Measurements from ENCODE around the gene HTD2.
"Not testable (repeated sequence)": the region's sequence is repeated elsewhere in the genome, so short reads cannot be mapped to it uniquely, and the experiment has no call there.

Gene HTD2

GRCh38 chr3:58305882-58306711 is at the start of gene HTD2, which contains the start of gene RPP14:
Gene HTD2, plus strand, starts transcription at chr3:58306520. Its CDS starts 11,094 bp downstream, at chr3:58317614.
Gene RPP14, plus strand, starts transcription at chr3:58306245. Its CDS starts 4,085 bp downstream, at chr3:58310330.
- DNase-seq (ENCODE audit: low read depth in 4 of 4, low spot score in 1 of 4) = peak; percentile 98 to 99 (median 99)

DNA sequence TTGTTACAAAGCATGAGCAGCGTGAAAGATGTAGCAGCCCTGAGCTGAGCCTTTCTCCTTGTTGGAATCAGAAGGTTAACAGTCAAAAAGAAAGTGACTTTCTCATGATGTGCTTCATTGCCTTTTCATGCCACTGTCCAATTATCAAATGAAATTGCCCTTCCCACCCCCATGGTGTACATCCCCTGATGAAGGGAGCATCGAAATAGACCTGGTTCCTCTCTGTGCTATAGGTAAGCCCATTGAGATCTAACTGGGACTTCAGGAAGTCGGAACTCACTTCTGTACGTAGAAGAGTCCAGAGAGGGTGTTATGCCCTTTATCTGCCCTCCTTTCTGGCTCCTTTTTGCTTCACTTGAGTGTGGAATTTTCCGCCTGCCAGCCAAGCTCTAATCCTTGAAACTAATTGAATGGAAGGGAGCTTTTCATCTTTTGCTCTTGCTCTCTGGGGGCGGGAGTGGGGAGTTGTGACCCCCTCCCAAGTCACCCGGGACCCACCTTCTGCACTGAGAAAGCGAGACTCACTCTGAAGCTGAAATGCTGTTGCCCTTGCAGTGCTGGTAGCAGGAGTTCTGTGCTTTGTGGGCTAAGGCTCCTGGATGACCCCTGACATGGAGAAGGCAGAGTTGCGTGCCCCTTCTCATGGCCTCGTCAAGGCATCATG is 47.8 kb upstream of the HTD2 start:
- DNase-seq (ENCODE audit: low read depth in 4 of 4, low spot score in 1 of 4) = no peak

DNA sequence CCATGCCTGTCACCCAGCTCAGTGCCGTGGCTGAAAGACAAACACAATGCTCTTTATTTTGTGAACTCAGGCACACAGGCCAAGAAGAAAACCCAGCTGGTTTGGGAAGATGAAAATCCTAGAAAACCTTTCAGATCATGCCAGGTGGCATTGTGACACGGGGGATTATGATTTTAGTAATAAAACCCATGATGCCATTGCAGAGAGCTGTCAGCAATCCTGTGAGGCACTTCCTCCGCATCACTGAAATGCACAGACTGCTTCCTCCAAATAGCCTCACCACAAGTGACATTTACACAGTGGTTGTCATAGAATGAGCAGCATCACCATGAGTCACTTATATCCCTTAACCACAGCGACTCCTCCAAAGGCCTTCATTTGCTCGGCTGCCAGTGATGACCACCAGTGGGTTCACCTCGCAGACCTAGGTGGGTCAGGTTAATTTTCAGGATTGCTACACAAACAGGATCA is 46.0 kb upstream of the HTD2 start:
- DNase-seq (ENCODE audit: low read depth in 4 of 4, low spot score in 1 of 4) = no peak

GRCh38 chr3:58260733-58261132 is 45.6 kb upstream of the HTD2 start:
- no peak for DNase-seq (ENCODE audit: low read depth in 4 of 4, low spot score in 1 of 4)

- no peak for DNase-seq (ENCODE audit: low read depth in 4 of 4, low spot score in 1 of 4)
Measured at GRCh38 chr3:58261954-58262666, 44.2 kb upstream of the HTD2 start.

DNA sequence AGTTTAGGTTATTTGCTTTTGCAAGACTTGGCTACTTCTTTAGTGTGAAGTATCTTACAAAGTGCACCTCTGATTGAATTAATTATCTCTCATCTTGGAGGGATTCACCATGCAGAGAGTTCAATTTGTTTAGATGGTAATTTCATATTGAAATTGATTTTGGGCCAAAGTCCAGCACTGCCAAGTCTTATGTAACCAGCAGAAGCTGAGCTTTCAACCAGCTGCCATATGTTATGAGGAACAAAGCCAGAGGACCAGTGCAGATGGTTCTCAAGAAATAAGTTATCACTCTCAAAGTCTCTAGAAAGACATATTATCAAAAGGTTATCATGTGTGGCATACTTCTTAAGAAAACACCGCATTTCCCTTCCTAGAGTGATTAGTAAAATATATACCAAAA is 39.7 kb upstream of the HTD2 start:
- no peak for DNase-seq (ENCODE audit: low read depth in 4 of 4, low spot score in 1 of 4)

GRCh38 chr3:58267543-58267942 is 38.8 kb upstream of the HTD2 start:
- not testable (repeated sequence) for DNase-seq (ENCODE audit: low read depth in 4 of 4, low spot score in 1 of 4)

GRCh38 chr3:58269356-58269755 is 37.0 kb upstream of the HTD2 start:
- DNase-seq (ENCODE audit: low read depth in 4 of 4, low spot score in 1 of 4) = no peak

DNA sequence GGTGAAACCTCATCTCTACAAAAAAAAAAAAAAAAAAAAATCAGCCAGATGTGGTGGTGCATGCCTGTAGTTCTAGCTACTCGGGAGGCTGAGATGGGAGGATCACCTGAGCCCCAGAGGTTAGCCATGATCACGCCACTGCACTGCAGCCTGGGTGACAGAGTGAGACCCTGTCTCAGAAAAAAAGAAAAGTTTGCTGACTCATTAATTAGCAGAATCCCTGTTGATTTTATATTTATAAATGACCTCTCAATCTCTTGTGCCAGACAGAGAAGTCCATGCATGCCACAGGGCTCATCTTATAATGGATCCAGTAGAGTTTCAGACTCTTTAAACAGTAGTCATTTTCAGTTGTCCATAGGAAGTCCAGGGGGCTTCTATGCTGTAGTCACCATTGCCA is 35.8 kb upstream of the HTD2 start:
- DNase-seq (ENCODE audit: low read depth in 4 of 4, low spot score in 1 of 4) = no peak

DNA sequence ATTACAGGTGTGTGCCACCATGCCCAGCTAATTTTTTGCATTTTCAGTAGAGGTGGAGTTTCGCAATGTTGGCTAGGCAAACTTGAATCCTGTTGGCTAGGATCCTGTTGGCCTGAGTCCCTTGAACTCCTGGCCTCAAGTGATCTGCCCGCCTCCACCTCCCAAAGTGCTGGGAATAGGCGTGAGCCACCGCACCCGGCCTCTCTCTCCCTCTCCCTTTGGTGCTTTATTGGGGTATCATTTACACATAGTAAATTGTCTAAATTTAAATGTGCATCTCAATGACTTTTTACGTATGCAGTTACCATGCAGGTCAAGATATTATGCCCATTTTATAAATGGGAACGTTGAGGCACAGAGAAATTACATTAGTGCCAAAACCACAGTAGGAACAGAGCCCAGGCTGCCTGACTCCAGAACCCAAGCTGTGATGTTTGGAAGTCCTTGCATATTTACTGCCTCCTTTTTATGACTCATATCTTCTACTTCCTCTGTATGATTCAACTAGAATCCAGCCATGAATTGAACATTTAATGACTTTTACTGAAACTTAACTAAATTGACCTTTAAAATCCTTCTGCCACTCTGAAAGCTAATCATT is 34.3 kb upstream of the HTD2 start:
- no peak for DNase-seq (ENCODE audit: low read depth in 4 of 4, low spot score in 1 of 4)

GRCh38 chr3:58272891-58273290 is 33.4 kb upstream of the HTD2 start:
- no peak for DNase-seq (ENCODE audit: low read depth in 4 of 4, low spot score in 1 of 4)

DNA sequence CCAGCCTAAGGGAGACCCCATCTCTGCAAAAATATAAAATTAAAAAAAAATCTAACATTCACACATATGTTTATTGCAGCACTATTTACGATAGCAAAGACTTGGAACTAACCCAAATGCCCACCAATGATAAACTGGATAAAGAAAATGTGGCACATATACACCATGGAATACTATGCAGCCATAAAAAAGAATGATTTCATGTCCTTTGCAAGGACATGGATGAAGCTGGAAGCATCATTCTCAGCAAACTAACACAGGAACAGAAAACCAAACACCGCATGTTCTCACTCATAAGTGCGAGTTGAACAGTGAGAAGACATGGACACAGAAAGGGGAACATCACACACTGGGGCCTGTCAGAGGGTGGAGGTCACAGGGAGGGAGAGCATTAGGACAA is 33.0 kb upstream of the HTD2 start:
- DNase-seq (ENCODE audit: low read depth in 4 of 4, low spot score in 1 of 4) = not testable (repeated sequence)

DNA sequence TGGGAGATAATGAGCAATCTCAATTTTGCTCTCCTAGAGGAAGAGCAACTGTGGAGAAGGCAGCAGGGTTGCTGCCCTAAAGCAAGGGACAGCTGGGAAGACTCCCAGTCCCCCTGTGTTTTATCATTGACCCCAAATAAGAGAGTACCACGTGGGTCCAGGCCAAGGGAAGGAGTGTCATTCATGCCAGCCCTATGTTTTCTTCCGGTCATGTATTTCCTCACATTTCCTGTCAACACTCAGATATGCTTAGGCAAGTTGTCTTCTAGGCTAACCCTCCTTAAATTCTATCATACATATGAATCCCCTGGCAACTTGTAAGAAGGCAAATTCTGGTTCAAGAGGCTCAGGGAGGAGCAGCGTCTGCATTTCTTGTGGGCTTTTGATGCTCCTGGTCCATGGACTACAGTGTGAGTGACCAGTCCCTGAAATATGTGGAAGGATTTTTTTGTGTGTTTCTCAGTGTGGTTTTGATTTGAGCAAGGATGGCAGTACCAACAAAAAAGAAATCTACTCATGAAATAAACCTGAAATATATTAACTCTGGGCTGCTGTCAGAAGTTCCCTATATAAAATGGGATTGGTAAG is 32.2 kb upstream of the HTD2 start:
- DNase-seq (ENCODE audit: low read depth in 4 of 4, low spot score in 1 of 4) = no peak

DNA sequence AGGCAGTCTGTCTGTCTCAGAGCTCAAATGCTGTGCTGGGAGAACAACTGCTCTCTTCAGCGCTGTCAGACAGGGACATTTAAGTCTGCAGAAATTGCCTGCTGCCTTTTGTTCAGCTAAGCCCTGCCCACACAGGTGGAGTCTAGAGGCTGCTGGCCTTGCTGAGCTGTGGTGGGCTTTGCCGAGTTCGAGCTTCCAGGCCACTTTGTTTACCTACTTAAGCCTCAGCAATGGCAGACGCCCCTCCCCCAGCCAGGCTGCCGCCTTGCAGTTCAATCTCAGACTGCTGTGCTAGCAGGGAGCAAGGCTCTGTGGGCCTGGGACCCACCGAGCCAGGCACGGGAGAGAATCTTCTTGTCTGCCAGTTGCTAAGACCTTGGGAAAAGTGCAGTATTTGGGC is 25.3 kb upstream of the HTD2 start:
- DNase-seq (ENCODE audit: low read depth in 4 of 4, low spot score in 1 of 4) = no peak

DNA sequence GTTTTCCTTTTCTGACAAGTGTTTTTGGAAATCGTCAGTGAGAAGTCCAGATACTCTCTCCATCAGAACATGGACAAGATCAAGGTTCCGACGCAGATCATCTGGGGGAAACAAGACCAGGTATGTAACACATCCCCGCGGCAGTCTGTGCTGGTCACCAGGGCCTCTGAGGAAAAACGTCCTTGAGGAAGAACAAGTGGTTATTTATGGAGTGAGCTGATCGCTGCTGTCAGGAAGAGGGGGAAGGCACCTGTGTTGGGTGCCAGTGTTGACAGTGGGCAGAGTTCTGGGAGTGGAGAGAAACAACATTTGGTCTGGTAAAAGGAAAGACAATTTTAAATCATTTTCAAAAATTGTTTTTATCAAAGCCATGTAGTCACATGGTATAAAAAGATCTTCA is 21.0 kb upstream of the HTD2 start:
- DNase-seq (ENCODE audit: low read depth in 4 of 4, low spot score in 1 of 4) = no peak

GRCh38 chr3:58287354-58287753 is 19.0 kb upstream of the HTD2 start:
- DNase-seq (ENCODE audit: low read depth in 4 of 4, low spot score in 1 of 4) = no peak

DNA sequence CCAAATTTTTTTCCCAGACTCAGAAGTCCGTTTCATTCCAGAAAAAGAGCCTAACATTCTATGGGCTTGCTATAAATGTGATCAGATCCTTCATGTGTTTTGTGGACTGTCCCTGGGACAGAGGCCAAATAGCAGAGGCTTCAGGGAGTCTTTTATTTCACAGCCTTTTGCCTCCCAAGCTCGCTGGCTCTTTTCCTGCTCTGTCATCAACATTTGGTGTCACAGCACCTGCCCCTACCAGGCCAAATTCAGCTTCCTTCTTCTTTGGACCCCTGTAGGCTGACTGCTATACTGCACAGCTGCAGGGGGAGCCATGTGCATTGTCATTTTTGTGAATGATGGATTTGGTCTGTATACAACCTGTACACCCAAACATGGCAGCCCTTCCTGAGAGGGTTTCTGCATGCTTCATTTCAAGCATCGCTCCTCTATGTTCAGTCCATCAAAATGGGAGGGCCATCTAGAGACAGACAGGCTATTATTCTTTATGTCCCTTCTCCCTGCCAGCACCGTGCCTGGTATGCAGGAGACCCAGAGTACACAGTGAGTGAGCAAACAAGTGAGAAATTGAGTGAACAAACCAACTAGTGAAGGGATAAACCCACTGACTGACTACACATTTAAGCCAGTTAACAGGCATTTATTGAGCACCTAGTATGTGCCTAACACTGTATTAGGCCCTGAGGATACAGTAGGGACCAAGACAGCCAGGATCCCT is 18.1 kb upstream of the HTD2 start:
- no peak for DNase-seq (ENCODE audit: low read depth in 4 of 4, low spot score in 1 of 4)

- DNase-seq (ENCODE audit: low read depth in 4 of 4, low spot score in 1 of 4) = not testable (repeated sequence)
Measured at GRCh38 chr3:58288964-58289613, 17.2 kb upstream of the HTD2 start.

DNA sequence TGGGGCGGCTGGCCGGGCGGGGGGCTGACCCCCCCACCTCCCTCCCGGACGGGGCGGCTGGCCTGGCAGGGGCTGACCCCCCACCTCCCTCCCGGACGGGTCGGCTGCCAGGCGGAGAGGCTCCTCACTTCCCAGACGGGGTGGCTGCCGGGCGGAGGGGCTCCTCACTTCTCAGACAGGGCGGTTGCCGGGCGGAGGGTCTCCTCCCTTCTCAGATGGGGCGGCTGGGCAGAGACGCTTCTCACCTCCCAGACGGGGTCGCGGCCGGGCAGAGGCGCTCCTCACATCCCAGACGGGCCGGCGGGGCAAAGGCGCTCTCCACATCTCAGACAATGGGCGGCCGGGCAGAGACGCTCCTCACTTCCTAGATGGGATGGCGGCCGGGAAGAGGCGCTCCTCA is 15.9 kb upstream of the HTD2 start:
- DNase-seq (ENCODE audit: low read depth in 4 of 4, low spot score in 1 of 4) = not testable (repeated sequence)
